Colonic mucosa (tissue), 4 donors: Measurements from ENCODE around the gene CISTR. TPM values are rescaled to one million over a fixed set of nuclear protein-coding genes. Genes with fewer than 3 reads are reported as not detected.

ENCODE experiments used
- DNase-seq: peaks from one replicate; pipeline ENCODE4 v3.0.0-alpha.2; 2020
- H3K27ac ChIP-seq: fragments of 200-600 bp; one replicate; pipeline ENCODE4 v1.8.0; 2021
- H3K27me3 ChIP-seq: fragments of 200-600 bp; one replicate; pipeline ENCODE4 v1.8.0; 2021
- H3K36me3 ChIP-seq: fragments of 200-600 bp; one replicate; pipeline ENCODE4 v1.8.0; 2021
- H3K4me1 ChIP-seq: fragments of 200-600 bp; one replicate; pipeline ENCODE4 v1.8.0; 2021; ENCODE audit warnings: mild to moderate bottlenecking
- H3K4me3 ChIP-seq: fragments of 200-600 bp; one replicate; pipeline ENCODE4 v1.8.0; 2021
- H3K9ac ChIP-seq, 2 donors: one replicate each; pipeline ENCODE4 v1.7.0; 2013; ENCODE audit warnings: control low read depth in 2 of 2, low read depth in 2 of 2, low read length in 2 of 2
- H3K9me3 ChIP-seq: fragments of 200-600 bp; one replicate; pipeline ENCODE4 v1.8.0; 2021
- CTCF ChIP-seq: fragments of 200-600 bp; IDR thresholded peaks from one replicate; pipeline ENCODE4 v1.8.0; 2022; ENCODE audit warnings: antibody characterized with exemption, mild to moderate bottlenecking
- intact Hi-C: fragments of 100-400 bp; cut with DNase I; formaldehyde crosslinking; loops from one replicate; pipeline ENCODE4 v1.14.1; 2022
- total RNA-seq, 2 donors: library from RNA; stranded (reverse); fragmentation: NEBNext Ultra II Directional in 1 of 2; extraction: Animal tissue kit (Norgen Biotek cat#: 25700) in 1 of 2; gene quantifications; one replicate each; pipeline ENCODE4 v1.2.1, GENCODE V29; 2021
- donor health status: healthy.
- donor health status: DM: no; HTN: no; CAD: no.
- donor health status: DM: no; HTN: no; CAD: no.

Gene CISTR
- total RNA-seq, 2 donors from 2014 or later, result not detected

DNA sequence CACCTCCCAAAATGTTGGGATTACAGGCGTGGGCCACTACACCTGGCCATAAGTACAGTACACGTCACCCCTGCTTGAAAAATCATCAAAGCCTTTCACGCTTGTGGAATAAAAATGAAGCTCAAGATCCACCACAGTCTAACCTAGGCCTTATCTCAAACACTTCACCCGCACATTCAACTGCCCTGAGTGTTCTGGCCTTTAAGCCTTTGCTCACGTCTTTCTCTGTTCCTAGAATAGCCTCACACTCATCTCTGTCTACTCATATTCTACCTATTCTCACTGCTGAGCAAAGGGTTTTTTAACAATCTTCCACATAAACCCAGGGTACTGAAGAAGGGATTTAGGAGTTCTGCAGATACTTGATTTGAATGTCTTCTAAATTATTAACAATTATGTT lies 34.5 kb downstream of the CISTR start:
- Histone ChIP-seq H3K36me3 (peaks cover 14% of the 10 kb centered on the region), H3K27ac (no peak overlapping the region), H3K9ac (no peak overlapping the region), H3K9me3 (no peaks in the 10 kb centered on the region), H3K27me3 (no peaks in the 10 kb centered on the region), H3K4me1 (no peaks in the 10 kb centered on the region), H3K4me3 (no peak overlapping the region)
- intact Hi-C loops, result no loop called here
- no peak for TF ChIP-seq CTCF
- DNase-seq, result no peak

- no peaks in the 10 kb centered on the region for H3K9me3 ChIP-seq
- TF ChIP-seq CTCF, result no peak
- no peak overlapping the region for H3K4me3 ChIP-seq
- DNase-seq, result no peak
- intact Hi-C loops, result no loop called here
- no peaks in the 10 kb centered on the region for H3K27me3 ChIP-seq
- no peak overlapping the region for H3K27ac ChIP-seq
- H3K9ac ChIP-seq, result no peak overlapping the region
- no peaks in the 10 kb centered on the region for H3K36me3 ChIP-seq
- H3K4me1 ChIP-seq, result no peaks in the 10 kb centered on the region
Observed at GRCh38 chr12:53714004-53714403, 37.8 kb downstream of the CISTR start.

DNA sequence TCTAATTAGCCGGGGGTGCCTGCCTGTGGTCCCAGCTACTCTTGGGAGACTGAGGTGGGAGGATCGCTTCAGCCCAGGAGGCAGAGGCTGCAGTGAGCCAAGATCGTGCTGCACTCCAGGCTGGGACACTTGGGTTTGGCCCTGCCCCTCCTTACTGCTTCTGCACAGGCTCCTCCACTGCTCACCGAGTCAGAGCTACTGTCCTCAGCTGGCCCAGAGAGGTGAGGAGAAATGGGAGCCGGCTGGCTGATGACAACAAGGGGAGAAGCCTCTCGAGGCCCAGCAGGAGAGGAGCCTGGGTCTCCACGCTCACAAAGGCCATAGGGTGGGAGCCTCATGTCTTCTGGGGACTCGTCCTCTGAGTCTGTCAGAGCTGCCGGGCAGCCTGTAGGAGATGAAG lies 38.3 kb downstream of the CISTR start:
- Histone ChIP-seq H3K27me3 (no peaks in the 10 kb centered on the region), H3K4me3 (no peak overlapping the region), H3K27ac (no peak overlapping the region), H3K36me3 (no peaks in the 10 kb centered on the region), H3K4me1 (no peaks in the 10 kb centered on the region), H3K9ac (no peak overlapping the region), H3K9me3 (no peaks in the 10 kb centered on the region)
- intact Hi-C loops, result no loop called here
- TF ChIP-seq CTCF, result no peak
- DNase-seq, result no peak

GRCh38 chr12:53712059-53712643 lies 39.6 kb downstream of the CISTR start:
- no peak overlapping the region for H3K27ac ChIP-seq
- H3K4me1 ChIP-seq, result no peaks in the 10 kb centered on the region
- intact Hi-C loops, result no loop called here
- H3K4me3 ChIP-seq, result no peak overlapping the region
- no peak for DNase-seq
- no peaks in the 10 kb centered on the region for H3K27me3 ChIP-seq
- no peaks in the 10 kb centered on the region for H3K9me3 ChIP-seq
- no peaks in the 10 kb centered on the region for H3K36me3 ChIP-seq
- H3K9ac ChIP-seq, result no peak overlapping the region
- TF ChIP-seq CTCF, result no peak

- Histone ChIP-seq H3K9ac (no peak overlapping the region), H3K4me1 (no peaks in the 10 kb centered on the region), H3K27me3 (peaks cover 3% of the 10 kb centered on the region), H3K4me3 (no peak overlapping the region), H3K36me3 (no peaks in the 10 kb centered on the region), H3K9me3 (no peaks in the 10 kb centered on the region), H3K27ac (no peak overlapping the region)
- no peak for DNase-seq
- no peak for TF ChIP-seq CTCF
- intact Hi-C loops, result no loop called here
Observed at GRCh38 chr12:53710091-53710490, 41.7 kb downstream of the CISTR start.
